DMS53 treated with DMSO at 0.1 percent for 48 hours (cell line): ENCODE results near the gene UBE2D1.

Experiments used
- DNase-seq: peaks from one replicate; lab custom pipeline; 2025; ENCODE audit not compliant: unreplicated experiment; lab: John Stamatoyannopoulos, UW

UBE2D1 gene

GRCh38 chr10:58336242-58336641 is 1.4 kb downstream of the UBE2D1 start:
- no peak for DNase-seq

- no peak for DNase-seq
These were observed 6.6 kb downstream of the UBE2D1 start for GRCh38 chr10:58341422-58341821.

GRCh38 chr10:58341947-58342346 is 7.1 kb downstream of the UBE2D1 start:
- DNase-seq, result no peak

- no peak for DNase-seq
These were observed 13.2 kb downstream of the UBE2D1 start for GRCh38 chr10:58347967-58348366.

GRCh38 chr10:58348571-58349033 is 13.8 kb downstream of the UBE2D1 start:
- no peak for DNase-seq

GRCh38 chr10:58350023-58350422 is 15.2 kb downstream of the UBE2D1 start:
- no peak for DNase-seq

GRCh38 chr10:58350619-58351323 is 16.0 kb downstream of the UBE2D1 start:
- no peak for DNase-seq

- no peak for DNase-seq
These were observed 17.1 kb downstream of the UBE2D1 start for GRCh38 chr10:58351616-58352578.

GRCh38 chr10:58352956-58353610 is 18.3 kb downstream of the UBE2D1 start:
- no peak for DNase-seq

- no peak for DNase-seq
These were observed 21.9 kb downstream of the UBE2D1 start for GRCh38 chr10:58356756-58357155.

GRCh38 chr10:58358314-58358933 is 23.6 kb downstream of the UBE2D1 start:
- DNase-seq, result no peak

GRCh38 chr10:58358947-58359346 is 24.1 kb downstream of the UBE2D1 start:
- DNase-seq, result no peak

GRCh38 chr10:58359541-58359940 is 24.7 kb downstream of the UBE2D1 start:
- DNase-seq, result no peak

GRCh38 chr10:58360412-58361004 is 25.7 kb downstream of the UBE2D1 start:
- no peak for DNase-seq

- no peak for DNase-seq
These were observed 26.5 kb downstream of the UBE2D1 start for GRCh38 chr10:58361353-58361752.

GRCh38 chr10:58362027-58362789 is 27.4 kb downstream of the UBE2D1 start:
- DNase-seq, result no peak

GRCh38 chr10:58367069-58367468 is 32.3 kb downstream of the UBE2D1 start:
- DNase-seq, result no peak

- DNase-seq, result no peak
These were observed 36.7 kb downstream of the UBE2D1 start for GRCh38 chr10:58371473-58371872.

- no peak for DNase-seq
These were observed 38.0 kb downstream of the UBE2D1 start for GRCh38 chr10:58372607-58373441.
